ENCODE measurements around the gene MTRR.
A peak's percentile ranks its signal among the peaks of the same experiment; 100 is the strongest.

Gene MTRR

GRCh38 chr5:7851240-7851592 lies 17.7 kb upstream of the MTRR start:
- H3K9me2 ChIP-seq (replicated peaks; ENCODE audit: low read depth, low read length) = no peaks in the 10 kb centered on the region
- no peaks in the 10 kb centered on the region for H3K27me3 ChIP-seq (ENCODE audit: insufficient read depth, low read length, poor library complexity, severe bottlenecking)
- no peaks in the 10 kb centered on the region for H4K20me1 ChIP-seq (ENCODE audit: insufficient read depth, low read length, poor library complexity, severe bottlenecking)
- H2AFZ ChIP-seq (ENCODE audit: low read length) = no peak overlapping the region
- no peaks in the 10 kb centered on the region for H3K36me3 ChIP-seq (ENCODE audit: insufficient read depth, low read length)
- H3K4me1 ChIP-seq (ENCODE audit: insufficient read depth, low read length, poor library complexity, severe bottlenecking) = peaks cover 11% of the 10 kb centered on the region
- TF ChIP-seq CTCF (conservative IDR thresholded peaks at IDR 0.05; ENCODE audit: low read length) (no peak), EZH2phosphoT487 (IDR thresholded peaks at IDR 0.05; ENCODE audit: borderline replicate concordance) (no peak)
- no peaks in the 10 kb centered on the region for H3K9me3 ChIP-seq (ENCODE audit: insufficient read depth, low read depth, low read length)
- H3K9ac ChIP-seq (ENCODE audit: low read depth, low read length, poor library complexity, severe bottlenecking) = no peak overlapping the region
- H3K4me2 ChIP-seq (ENCODE audit: low read depth, low read length, poor library complexity, severe bottlenecking) = no peak overlapping the region
- H3F3A ChIP-seq (ENCODE audit: low read depth) = no peaks in the 10 kb centered on the region
- H3K79me2 ChIP-seq (ENCODE audit: insufficient read depth, low read length) = no peaks in the 10 kb centered on the region
- no peak overlapping the region for H3K4me3 ChIP-seq (ENCODE audit: low read length, poor library complexity, severe bottlenecking)

- H3K36me3 ChIP-seq (ENCODE audit: insufficient read depth, low read length) = no peaks in the 10 kb centered on the region
- no peaks in the 10 kb centered on the region for H3K9me3 ChIP-seq (ENCODE audit: insufficient read depth, low read depth, low read length)
- no peaks in the 10 kb centered on the region for H4K20me1 ChIP-seq (ENCODE audit: insufficient read depth, low read length, poor library complexity, severe bottlenecking)
- no peak overlapping the region for H3K9ac ChIP-seq (ENCODE audit: low read depth, low read length, poor library complexity, severe bottlenecking)
- no peaks in the 10 kb centered on the region for H3K79me2 ChIP-seq (ENCODE audit: insufficient read depth, low read length)
- no peaks in the 10 kb centered on the region for H3K9me2 ChIP-seq (replicated peaks; ENCODE audit: low read depth, low read length)
- H3K4me1 ChIP-seq (ENCODE audit: insufficient read depth, low read length, poor library complexity, severe bottlenecking) = peaks cover 11% of the 10 kb centered on the region
- H3F3A ChIP-seq (ENCODE audit: low read depth) = no peaks in the 10 kb centered on the region
- no peak overlapping the region for H3K4me2 ChIP-seq (ENCODE audit: low read depth, low read length, poor library complexity, severe bottlenecking)
- no peak overlapping the region for H3K4me3 ChIP-seq (ENCODE audit: low read length, poor library complexity, severe bottlenecking)
- H2AFZ ChIP-seq (ENCODE audit: low read length) = 0 out of 2 replicates have a peak overlapping the region, but pooled peaks have one; percentile 25
- TF ChIP-seq EZH2phosphoT487 (IDR thresholded peaks at IDR 0.05; ENCODE audit: borderline replicate concordance) (no peak), CTCF (conservative IDR thresholded peaks at IDR 0.05; ENCODE audit: low read length) (no peak)
- no peaks in the 10 kb centered on the region for H3K27me3 ChIP-seq (ENCODE audit: insufficient read depth, low read length, poor library complexity, severe bottlenecking)
Observed at GRCh38 chr5:7851617-7852289, 17.2 kb upstream of the MTRR start.

GRCh38 chr5:7852542-7852941 lies 16.4 kb upstream of the MTRR start:
- TF ChIP-seq EZH2phosphoT487 (IDR thresholded peaks at IDR 0.05; ENCODE audit: borderline replicate concordance) = no peak
- no peak for TF ChIP-seq CTCF (conservative IDR thresholded peaks at IDR 0.05; ENCODE audit: low read length)
- Histone ChIP-seq H4K20me1 (ENCODE audit: insufficient read depth, low read length, poor library complexity, severe bottlenecking) (no peaks in the 10 kb centered on the region), H3K9me2 (replicated peaks; ENCODE audit: low read depth, low read length) (no peaks in the 10 kb centered on the region), H3K4me2 (ENCODE audit: low read depth, low read length, poor library complexity, severe bottlenecking) (no peak overlapping the region), H3K79me2 (ENCODE audit: insufficient read depth, low read length) (no peaks in the 10 kb centered on the region), H3F3A (ENCODE audit: low read depth) (no peaks in the 10 kb centered on the region), H3K27me3 (ENCODE audit: insufficient read depth, low read length, poor library complexity, severe bottlenecking) (no peaks in the 10 kb centered on the region), H3K9me3 (ENCODE audit: insufficient read depth, low read depth, low read length) (no peaks in the 10 kb centered on the region), H3K9ac (ENCODE audit: low read depth, low read length, poor library complexity, severe bottlenecking) (no peak overlapping the region), H3K4me1 (ENCODE audit: insufficient read depth, low read length, poor library complexity, severe bottlenecking) (peaks cover 14% of the 10 kb centered on the region), H3K36me3 (ENCODE audit: insufficient read depth, low read length) (no peaks in the 10 kb centered on the region), H3K4me3 (ENCODE audit: low read length, poor library complexity, severe bottlenecking) (no peak overlapping the region), H2AFZ (ENCODE audit: low read length) (no peak overlapping the region)
